Effector memory CD8-positive, alpha-beta T cell (primary cell): Measurements from ENCODE around the gene PSMD8.
"Not testable (repeated sequence)": the region's sequence is repeated elsewhere in the genome, so short reads cannot be mapped to it uniquely, and the experiment has no call there.

Source experiments
- ATAC-seq: fragments of 150-1000 bp; cut with Tn5 transposase; replicated peaks from 2 replicates; pipeline ENCODE4 v1.10.0; 2021; ENCODE audit warnings: mild to moderate bottlenecking, moderate library complexity
- DNase-seq, 3 experiments: peaks; one replicate each; pipeline ENCODE4 v3.0.0; 2021
- H3K27ac Mint-ChIP-seq, 2 donors: one replicate each; pipeline ENCODE4 v1.8.0; 2022; ENCODE audit warnings: mild to moderate bottlenecking in 2 of 2, mixed read lengths in 2 of 2, moderate library complexity in 2 of 2
- H3K27me3 Mint-ChIP-seq, 2 donors: one replicate each; pipeline ENCODE4 v1.8.0; 2022; ENCODE audit warnings: mixed read lengths in 2 of 2
- H3K36me3 Mint-ChIP-seq: one replicate; pipeline ENCODE4 v1.8.0; 2022; ENCODE audit warnings: mild to moderate bottlenecking, moderate library complexity, mixed read lengths; ENCODE audit not compliant: insufficient read depth
- H3K4me1 Mint-ChIP-seq, 2 donors: one replicate each; pipeline ENCODE4 v1.8.0; 2022; ENCODE audit warnings: low read depth in 2 of 2, mixed read lengths in 2 of 2
- H3K4me3 Mint-ChIP-seq, 2 donors: one replicate each; pipeline ENCODE4 v1.8.0; 2022; ENCODE audit warnings: mild to moderate bottlenecking in 2 of 2, mixed read lengths in 2 of 2, moderate library complexity in 2 of 2
- H3K9me3 Mint-ChIP-seq, 2 donors: one replicate each; pipeline ENCODE4 v1.8.0; 2022; ENCODE audit warnings: mixed read lengths in 2 of 2

The PSMD8 gene

GRCh38 chr19:38395381-38396114, 21.2 kb downstream of the PSMD8 start:
- H3K4me1 Mint-ChIP-seq, result peaks cover 4 to 15% of the 10 kb centered on the region in 2 donors
- peaks cover 9 to 14% of the 10 kb centered on the region in 2 donors for H3K27me3 Mint-ChIP-seq
- DNase-seq (peak in 1 of 3 experiments; percentile 35), ATAC-seq (peak; percentile 83)
- no peaks in the 10 kb centered on the region for H3K9me3 Mint-ChIP-seq
- peak overlapping the region; percentile 67 to 69 for H3K4me3 Mint-ChIP-seq
- H3K27ac Mint-ChIP-seq, result peak overlapping the region in 1 of 2 donors; percentile 68
- no peaks in the 10 kb centered on the region for H3K36me3 Mint-ChIP-seq

- Mint-ChIP-seq H3K27ac (no peak overlapping the region), H3K4me3 (no peak overlapping the region), H3K27me3 (peaks cover 9 to 14% of the 10 kb centered on the region in 2 donors), H3K9me3 (no peaks in the 10 kb centered on the region), H3K4me1 (peaks cover 7 to 18% of the 10 kb centered on the region in 2 donors), H3K36me3 (peaks cover 10% of the 10 kb centered on the region)
- ATAC-seq (no peak), DNase-seq (no peak)
Observed at GRCh38 chr19:38399081-38399480, 24.7 kb downstream of the PSMD8 start.

- Mint-ChIP-seq H3K9me3 (no peaks in the 10 kb centered on the region), H3K4me3 (no peak overlapping the region), H3K27ac (no peak overlapping the region), H3K36me3 (peaks cover 12% of the 10 kb centered on the region), H3K4me1 (peaks cover 10 to 19% of the 10 kb centered on the region in 2 donors), H3K27me3 (peaks cover 9 to 14% of the 10 kb centered on the region in 2 donors)
- no peak for ATAC-seq
- DNase-seq, result no peak
Observed at GRCh38 chr19:38399537-38399936, 25.2 kb downstream of the PSMD8 start.

GRCh38 chr19:38400361-38400760, 26.0 kb downstream of the PSMD8 start:
- H3K4me1 Mint-ChIP-seq, result peaks cover 10 to 22% of the 10 kb centered on the region in 2 donors
- no peak for DNase-seq
- H3K36me3 Mint-ChIP-seq, result peaks cover 21% of the 10 kb centered on the region
- H3K27me3 Mint-ChIP-seq, result peaks cover 9 to 14% of the 10 kb centered on the region in 2 donors
- H3K9me3 Mint-ChIP-seq, result no peaks in the 10 kb centered on the region
- no peak overlapping the region for H3K4me3 Mint-ChIP-seq
- H3K27ac Mint-ChIP-seq, result no peak overlapping the region
- no peak for ATAC-seq

GRCh38 chr19:38401148-38401547, 26.8 kb downstream of the PSMD8 start:
- Mint-ChIP-seq H3K27me3 (peaks cover 9 to 14% of the 10 kb centered on the region in 2 donors), H3K36me3 (peaks cover 28% of the 10 kb centered on the region), H3K4me1 (peaks cover 10 to 23% of the 10 kb centered on the region in 2 donors), H3K4me3 (no peak overlapping the region), H3K9me3 (no peaks in the 10 kb centered on the region), H3K27ac (no peak overlapping the region)
- ATAC-seq (no peak), DNase-seq (no peak)

GRCh38 chr19:38402623-38402966, 28.2 kb downstream of the PSMD8 start:
- Mint-ChIP-seq H3K4me1 (peaks cover 10 to 15% of the 10 kb centered on the region in 2 donors), H3K27ac (peak overlapping the region; percentile 95), H3K36me3 (peaks cover 36% of the 10 kb centered on the region), H3K4me3 (peak overlapping the region; percentile 93 to 97), H3K27me3 (peaks cover 9 to 14% of the 10 kb centered on the region in 2 donors), H3K9me3 (no peaks in the 10 kb centered on the region)
- no peak for ATAC-seq
- DNase-seq, result no peak

- Mint-ChIP-seq H3K27me3 (peaks cover 9 to 14% of the 10 kb centered on the region in 2 donors), H3K4me1 (peaks cover 10 to 15% of the 10 kb centered on the region in 2 donors), H3K27ac (peak within 1 kb of the TSS; percentile 95), H3K4me3 (peak within 1 kb of the TSS; percentile 93 to 97), H3K9me3 (no peaks in the 10 kb centered on the region), H3K36me3 (peaks cover 41% of the 10 kb centered on the region)
- peak; percentile 93 for ATAC-seq
- peak; percentile 96 to 98 (median 97) for DNase-seq
Observed at GRCh38 chr19:38402967-38403674, 28.8 kb downstream of the PSMD8 start, which contains the start of gene FAM98C. Gene FAM98C, plus strand, starts transcription at chr19:38403093. Its CDS starts 61 bp downstream, at chr19:38403154.

- Mint-ChIP-seq H3K36me3 (peaks cover 42% of the 10 kb centered on the region), H3K4me1 (peaks cover 10 to 15% of the 10 kb centered on the region in 2 donors), H3K4me3 (peak overlapping the region; percentile 93 to 97), H3K9me3 (no peaks in the 10 kb centered on the region), H3K27ac (no peak overlapping the region), H3K27me3 (peaks cover 0 to 7% of the 10 kb centered on the region in 2 donors)
- DNase-seq (no peak), ATAC-seq (no peak)
Observed at GRCh38 chr19:38404858-38405257, 30.5 kb downstream of the PSMD8 start.

- no peaks in the 10 kb centered on the region for H3K9me3 Mint-ChIP-seq
- ATAC-seq (no peak), DNase-seq (no peak)
- peaks cover 46% of the 10 kb centered on the region for H3K36me3 Mint-ChIP-seq
- no peak overlapping the region for H3K27ac Mint-ChIP-seq
- H3K27me3 Mint-ChIP-seq, result peaks cover 0 to 3% of the 10 kb centered on the region in 2 donors
- H3K4me3 Mint-ChIP-seq, result peak overlapping the region in 1 of 2 donors; percentile 31
- H3K4me1 Mint-ChIP-seq, result peaks cover 10 to 15% of the 10 kb centered on the region in 2 donors
Observed at GRCh38 chr19:38405276-38405675, 30.9 kb downstream of the PSMD8 start.

- DNase-seq (no peak), ATAC-seq (no peak)
- Mint-ChIP-seq H3K4me1 (peaks cover 4 to 6% of the 10 kb centered on the region in 2 donors), H3K36me3 (peaks cover 36% of the 10 kb centered on the region), H3K27ac (peak overlapping the region; percentile 59 to 60), H3K27me3 (no peaks in the 10 kb centered on the region), H3K9me3 (no peaks in the 10 kb centered on the region), H3K4me3 (no peak overlapping the region)
Observed at GRCh38 chr19:38409631-38410133, 35.3 kb downstream of the PSMD8 start.

GRCh38 chr19:38410407-38410806, 36.0 kb downstream of the PSMD8 start:
- DNase-seq, H3K9me3 Mint-ChIP-seq, ATAC-seq, H3K27me3 Mint-ChIP-seq, H3K4me1 Mint-ChIP-seq, H3K4me3 Mint-ChIP-seq: not testable (repeated sequence)
- Mint-ChIP-seq H3K27ac (peak overlapping the region in 1 of 2 donors; percentile 28), H3K36me3 (peaks cover 29% of the 10 kb centered on the region)

GRCh38 chr19:38411041-38411712, 36.8 kb downstream of the PSMD8 start:
- no peaks in the 10 kb centered on the region for H3K9me3 Mint-ChIP-seq
- ATAC-seq (no peak), DNase-seq (no peak)
- no peaks in the 10 kb centered on the region for H3K27me3 Mint-ChIP-seq
- no peak overlapping the region for H3K4me3 Mint-ChIP-seq
- H3K4me1 Mint-ChIP-seq, result no peaks in the 10 kb centered on the region
- no peak overlapping the region for H3K27ac Mint-ChIP-seq
- H3K36me3 Mint-ChIP-seq, result peaks cover 22% of the 10 kb centered on the region

GRCh38 chr19:38411898-38412297, 37.5 kb downstream of the PSMD8 start:
- H3K4me1 Mint-ChIP-seq, ATAC-seq, DNase-seq, H3K9me3 Mint-ChIP-seq, H3K27me3 Mint-ChIP-seq, H3K4me3 Mint-ChIP-seq: not testable (repeated sequence)
- peak overlapping the region in 1 of 2 donors; percentile 17 for H3K27ac Mint-ChIP-seq
- H3K36me3 Mint-ChIP-seq, result peaks cover 20% of the 10 kb centered on the region
